Activated effector memory CD4-positive, alpha-beta T cell treated with anti-CD3 and anti-CD28 coated beads, Interleukin-2, amount 50 U/mL, for 16 hours (primary cell): Measurements from ENCODE around the gene ERC2.
"Not testable (repeated sequence)": the region's sequence is repeated elsewhere in the genome, so short reads cannot be mapped to it uniquely, and the experiment has no call there.

Source experiments
- DNase-seq: peaks from one replicate; pipeline ENCODE4 v3.0.0-alpha.2; 2020

ERC2 gene

DNA sequence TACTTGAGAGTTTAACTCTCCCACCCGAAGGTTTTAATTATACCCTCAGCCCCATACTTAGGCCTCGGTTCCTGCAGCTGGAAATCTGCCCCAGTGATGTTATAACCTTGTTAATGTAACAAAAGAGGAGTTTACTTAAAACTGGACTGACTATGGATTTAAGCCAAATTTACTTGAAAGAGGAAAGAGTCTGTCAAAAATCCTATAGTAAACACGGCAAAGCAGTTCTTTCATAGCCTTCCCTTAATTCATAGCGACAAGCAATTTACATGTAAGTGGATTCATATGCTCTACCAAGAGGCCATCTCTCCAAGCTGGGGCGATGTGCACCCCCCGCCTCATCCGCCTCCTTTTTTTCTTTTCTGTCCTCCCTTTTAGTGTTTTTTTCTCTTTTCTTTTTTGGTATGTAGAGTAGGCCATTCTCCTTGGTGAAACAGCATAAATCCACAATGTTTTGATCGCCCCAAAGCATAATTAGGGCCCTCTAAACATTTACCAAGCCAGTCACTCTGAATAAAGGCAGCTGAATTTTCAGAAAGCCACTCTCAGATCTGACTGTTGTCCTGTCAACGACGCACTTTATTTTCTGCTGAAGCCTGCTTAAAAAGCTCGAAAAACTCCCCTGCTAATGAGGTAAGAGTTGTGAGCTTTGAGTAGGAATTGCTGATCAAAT, 608.1 kb downstream of the ERC2 start:
- no peak for DNase-seq

DNA sequence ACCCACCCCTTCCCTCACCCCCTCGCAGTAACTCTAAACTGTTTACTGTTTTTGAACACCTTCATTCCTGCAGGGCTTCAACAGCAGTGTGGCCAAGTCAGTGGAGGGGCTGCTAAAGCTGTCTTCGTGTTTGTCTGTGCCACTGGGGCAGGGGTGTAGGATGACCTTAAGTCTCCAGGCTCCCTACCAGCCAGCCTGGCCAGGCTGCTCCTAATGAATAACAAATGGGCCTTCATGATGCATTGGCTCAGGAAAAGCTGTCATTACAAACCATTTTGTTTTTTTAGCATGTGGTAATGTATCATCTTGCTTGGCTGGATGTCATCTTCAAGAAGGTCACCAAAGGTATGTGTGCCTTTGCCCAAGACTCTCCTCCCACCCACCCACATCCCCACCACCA, 609.0 kb downstream of the ERC2 start:
- no peak for DNase-seq

DNA sequence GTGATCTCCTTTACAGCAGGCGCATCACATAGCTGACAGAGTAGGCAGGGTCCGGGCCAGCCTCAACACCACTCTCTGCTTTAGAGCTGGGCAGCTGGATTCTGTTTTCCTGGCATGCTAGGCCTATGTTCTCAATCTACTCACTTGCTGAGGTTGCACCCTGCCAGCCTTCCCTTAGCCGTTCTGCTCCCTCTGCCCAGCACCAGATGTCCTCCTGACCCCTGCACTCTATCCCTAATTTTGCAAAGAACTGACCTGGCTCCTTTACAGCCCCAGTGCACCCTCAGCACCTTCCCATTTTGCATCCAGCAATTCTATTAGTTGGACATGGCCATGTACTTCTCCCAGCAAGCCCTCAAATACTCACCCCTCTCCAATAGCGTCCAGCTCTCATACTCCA, 609.5 kb downstream of the ERC2 start:
- DNase-seq: no peak

- no peak for DNase-seq
These were observed 610.0 kb downstream of the ERC2 start for GRCh38 chr3:55858302-55858701.

DNA sequence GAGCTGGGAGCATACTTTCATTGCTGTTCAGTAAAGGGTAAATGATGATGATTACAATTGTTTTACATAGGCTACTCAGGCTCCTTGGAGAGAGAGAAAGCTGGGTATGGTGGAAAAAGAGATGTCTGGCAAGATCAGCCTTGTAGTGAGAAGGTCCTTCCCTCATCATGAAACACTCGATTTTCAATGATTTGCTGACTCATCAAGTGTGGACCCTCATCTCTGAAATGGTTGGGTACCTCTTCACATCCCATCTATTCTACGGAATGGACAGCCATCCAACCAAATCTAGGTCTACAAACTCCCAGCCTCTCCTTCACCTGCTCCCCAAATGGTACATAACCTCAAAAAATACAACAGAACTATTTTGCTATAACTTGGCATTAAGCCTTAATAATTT, 610.6 kb downstream of the ERC2 start:
- DNase-seq: no peak

GRCh38 chr3:55855311-55855710, 613.0 kb downstream of the ERC2 start:
- no peak for DNase-seq

GRCh38 chr3:55854494-55854893, 613.8 kb downstream of the ERC2 start:
- no peak for DNase-seq

DNA sequence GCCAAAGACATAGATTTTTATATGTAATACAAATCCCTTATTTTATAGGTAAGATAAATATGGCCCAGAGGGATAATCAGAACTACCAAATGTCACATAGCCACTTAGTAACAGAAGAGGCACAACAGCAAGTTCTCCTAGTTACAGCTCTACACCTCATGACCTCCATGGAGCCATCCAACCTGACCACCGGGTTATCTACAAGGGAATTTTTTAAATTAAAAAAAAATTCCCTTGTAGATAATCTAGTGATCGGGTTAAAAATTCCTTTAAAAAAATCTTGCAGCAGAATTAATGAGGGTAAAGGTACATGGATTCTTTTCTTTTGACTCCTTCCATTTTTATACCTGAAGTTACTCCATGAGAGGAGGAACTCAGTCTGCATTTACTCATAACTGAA, 615.9 kb downstream of the ERC2 start:
- no peak for DNase-seq

GRCh38 chr3:55842204-55842603, 626.1 kb downstream of the ERC2 start:
- no peak for DNase-seq

DNA sequence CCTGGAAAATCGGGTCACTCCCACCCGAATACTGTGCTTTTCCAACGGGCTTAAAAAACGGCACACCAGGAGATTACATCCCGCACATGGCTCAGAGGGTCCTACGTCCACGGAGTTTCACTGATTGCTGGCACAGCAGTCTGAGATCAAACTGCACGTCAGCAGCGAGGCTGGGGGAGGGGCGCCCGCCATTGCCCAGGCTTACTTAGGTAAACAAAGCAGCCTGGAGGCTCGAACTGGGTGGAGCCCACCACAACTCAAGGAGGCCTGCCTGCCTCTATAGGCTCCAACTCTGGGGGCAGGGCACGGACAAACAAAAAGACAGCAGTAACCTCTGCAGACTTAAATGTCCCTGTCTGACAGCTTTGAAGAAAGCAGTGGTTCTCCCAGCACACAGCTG, 636.4 kb downstream of the ERC2 start:
- not testable (repeated sequence) for DNase-seq

DNA sequence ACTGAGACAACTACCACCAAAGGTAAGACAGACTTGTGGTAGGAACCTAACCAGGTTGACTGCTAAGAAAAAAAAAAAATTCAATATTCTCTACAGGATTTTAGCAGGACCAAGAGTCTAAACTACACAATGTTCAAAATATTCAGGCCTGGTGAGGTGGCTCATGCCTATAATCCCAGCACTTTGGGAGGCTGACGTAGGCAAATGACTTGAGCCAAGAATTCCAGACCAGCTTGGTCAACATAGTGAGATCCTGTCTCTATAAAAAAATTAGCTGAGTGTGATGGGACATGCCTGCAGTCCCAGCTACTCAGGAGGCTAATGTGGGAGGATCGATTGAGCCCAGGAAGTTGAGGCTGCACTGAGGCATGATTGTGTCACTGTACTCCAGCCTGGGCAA, 639.6 kb downstream of the ERC2 start:
- no peak for DNase-seq

DNA sequence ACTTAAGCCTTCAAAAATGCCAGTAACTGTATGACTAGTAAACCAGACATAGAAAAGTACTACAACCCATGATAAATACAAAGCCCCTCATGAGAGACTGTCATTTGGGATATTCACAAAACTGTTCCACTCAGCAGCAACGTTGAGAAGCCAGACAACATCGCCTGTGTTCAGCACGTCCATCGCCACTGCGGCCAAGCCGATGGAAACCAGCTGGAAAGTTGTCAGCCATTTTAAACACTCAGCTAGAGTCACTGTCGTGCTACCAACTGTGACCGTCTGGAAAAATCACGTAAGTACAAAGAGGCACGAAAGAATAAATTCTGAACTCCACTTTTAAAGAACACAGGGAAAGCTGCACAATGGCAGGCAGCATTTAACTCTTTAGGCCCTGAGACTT, 640.5 kb downstream of the ERC2 start:
- no peak for DNase-seq

DNA sequence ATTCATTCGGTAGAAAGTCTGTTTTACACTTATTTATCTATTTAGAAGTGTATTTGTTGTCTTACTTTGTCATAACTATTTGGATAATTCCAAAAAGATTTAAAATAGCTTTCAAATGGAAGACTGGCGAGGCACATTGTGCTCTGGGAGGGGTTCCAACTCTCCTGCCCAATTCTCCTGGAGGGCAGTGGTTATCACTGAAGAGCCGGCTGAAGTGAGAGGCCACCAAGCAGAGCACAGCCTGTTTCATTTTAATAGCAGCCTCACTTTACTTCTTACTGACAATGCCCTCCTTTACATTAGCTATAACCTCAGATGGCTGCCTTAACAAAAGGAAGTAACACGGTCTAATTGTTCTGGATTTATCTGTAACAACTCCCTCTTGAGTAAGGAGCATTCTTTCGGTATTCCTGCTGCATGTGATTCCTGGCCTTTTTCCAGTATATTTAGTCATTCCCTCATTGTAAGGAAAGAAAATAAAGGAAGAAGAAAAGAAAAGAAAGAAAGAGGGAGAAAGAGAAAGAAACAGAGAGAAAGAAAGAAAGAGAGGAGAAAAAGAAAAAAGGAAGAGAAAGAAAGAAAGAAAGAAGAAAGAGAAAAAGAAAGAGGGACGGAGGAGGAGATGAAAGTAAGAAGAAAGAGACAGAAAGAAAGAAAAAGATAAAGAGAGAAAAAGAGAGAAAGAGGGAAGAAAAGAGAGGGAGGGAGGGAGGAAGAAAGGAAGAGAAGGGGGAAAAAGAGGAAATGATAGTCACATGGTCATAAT, 641.4 kb downstream of the ERC2 start:
- no peak for DNase-seq

- DNase-seq: no peak
These were observed 642.2 kb downstream of the ERC2 start for GRCh38 chr3:55826097-55826496.

- no peak for DNase-seq
These were observed 643.9 kb downstream of the ERC2 start for GRCh38 chr3:55824406-55824805.

DNA sequence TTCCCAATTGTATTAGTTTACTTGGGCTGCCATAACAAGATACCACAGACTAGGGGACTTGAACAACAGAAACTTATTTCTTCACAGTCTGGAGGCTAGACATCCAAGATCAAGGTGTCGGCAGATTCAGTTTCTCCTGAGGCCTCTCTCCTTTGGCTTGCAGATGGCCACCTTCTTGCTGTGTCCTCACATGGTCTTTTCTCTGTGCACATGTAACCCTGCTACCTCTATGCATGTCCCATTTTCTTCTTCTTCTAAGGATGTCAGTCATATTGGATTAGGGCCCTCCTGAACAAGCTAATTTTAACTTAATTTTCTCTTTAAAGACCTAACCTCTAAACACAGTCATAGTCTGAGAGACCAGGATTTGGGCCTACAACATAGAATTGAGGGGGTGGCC, 644.4 kb downstream of the ERC2 start:
- no peak for DNase-seq

DNA sequence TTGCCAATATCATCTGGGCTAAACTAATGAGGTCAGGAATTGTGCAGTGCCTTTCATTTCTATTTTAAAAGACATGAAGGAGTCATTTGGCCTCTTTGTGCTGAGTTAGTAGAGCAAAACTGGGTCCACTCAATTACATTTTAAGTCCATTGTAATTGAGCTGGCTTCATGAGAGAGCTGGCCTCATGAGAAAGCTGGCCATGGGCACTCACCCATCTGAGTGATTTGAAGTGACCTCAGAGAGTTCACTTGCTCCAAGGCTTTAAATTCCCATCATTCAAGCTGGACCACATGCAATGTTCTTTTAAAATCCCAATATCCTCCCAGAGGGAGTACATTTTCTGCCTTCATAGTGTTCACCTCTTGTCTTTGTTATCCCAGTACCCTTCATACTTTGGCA, 645.3 kb downstream of the ERC2 start:
- no peak for DNase-seq

- no peak for DNase-seq
These were observed 649.3 kb downstream of the ERC2 start for GRCh38 chr3:55819005-55819404.

GRCh38 chr3:55818485-55818884, 649.8 kb downstream of the ERC2 start:
- DNase-seq: no peak

DNA sequence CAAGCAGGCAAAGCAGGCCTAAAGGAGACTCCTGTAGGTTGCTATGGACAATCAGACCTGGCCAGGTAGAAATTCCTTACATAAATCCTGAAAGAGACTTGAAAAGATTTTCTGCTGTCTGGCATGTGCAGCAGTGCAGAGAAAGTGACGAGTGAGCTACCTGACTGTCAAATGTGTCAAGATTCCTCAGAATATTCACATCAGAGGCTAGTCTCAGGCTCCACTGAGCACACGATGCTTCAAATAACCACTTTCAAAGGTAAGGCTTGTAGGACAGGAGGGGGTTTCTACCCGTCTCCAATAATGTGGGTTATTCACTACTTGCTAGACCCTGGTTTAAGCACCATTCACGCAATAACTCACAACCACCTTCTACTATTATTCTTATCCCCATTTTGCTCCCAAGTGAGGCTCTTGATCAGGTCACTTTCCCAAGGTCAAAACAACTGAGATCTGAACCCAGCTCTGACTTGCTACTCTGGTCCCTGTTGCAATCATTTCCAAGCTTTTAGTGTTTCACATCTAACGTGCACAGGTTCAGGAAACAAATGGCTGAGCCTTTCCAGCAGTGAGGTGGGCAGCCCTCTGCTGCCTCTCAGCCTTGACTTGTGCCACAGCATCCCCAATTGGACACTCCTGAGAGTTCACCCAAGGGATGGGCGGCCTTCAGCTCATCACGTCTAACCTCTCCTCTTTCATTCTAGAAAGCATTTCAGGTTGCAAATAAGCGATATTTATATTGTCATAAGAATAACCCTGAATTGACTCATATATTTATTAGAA, 651.3 kb downstream of the ERC2 start:
- no peak for DNase-seq

GRCh38 chr3:55815262-55815661, 653.0 kb downstream of the ERC2 start:
- DNase-seq: no peak

GRCh38 chr3:55813268-55814097, 654.8 kb downstream of the ERC2 start:
- DNase-seq: no peak

GRCh38 chr3:55812394-55813013, 655.8 kb downstream of the ERC2 start:
- DNase-seq: no peak
